Prostate gland (tissue), 2 donors: ENCODE measurements around the gene DAZAP1. TPM values are rescaled to one million over a fixed set of nuclear protein-coding genes. Genes with fewer than 3 reads are reported as not detected.

Source experiments
- DNase-seq: peaks from one replicate; pipeline ENCODE4 v3.0.0-alpha.2; 2019; ENCODE audit warnings: low spot score
- H3K27ac ChIP-seq, 2 donors: fragments of 200-600 bp; sonication (generic); 2 replicates each; pipeline ENCODE4 v1.5.1; 2017 to 2019
- H3K27me3 ChIP-seq: fragments of 200-600 bp; sonication (generic); replicated peaks from 2 replicates; pipeline ENCODE4 v1.5.1; 2019; ENCODE audit not compliant: insufficient read depth
- H3K36me3 ChIP-seq, 2 donors: fragments of 200-600 bp; sonication (generic); 1 replicate in 1 of 2; 2 replicates in 1 of 2; pipeline versions ENCODE4 v1.5.1 to v1.8.1; 2017 to 2019
- H3K4me1 ChIP-seq: fragments of 200-600 bp; sonication (generic); replicated peaks from 2 replicates; pipeline ENCODE4 v1.5.1; 2019
- H3K4me3 ChIP-seq, 2 donors: fragments of 200-600 bp; sonication (generic); 2 replicates each; pipeline ENCODE4 v1.5.1; 2017 to 2019
- H3K9me3 ChIP-seq: fragments of 200-600 bp; sonication (generic); 2 replicates; pipeline ENCODE4 v1.5.1; 2017
- POLR2A ChIP-seq: fragments of 450-650 bp; IDR thresholded peaks from one replicate; pipeline ENCODE4 v1.6.1; 2016; ENCODE audit warnings: antibody characterized with exemption, mild to moderate bottlenecking
- POLR2AphosphoS5 ChIP-seq: sonication (generic); formaldehyde crosslinking; IDR thresholded peaks from one replicate; pipeline ENCODE4 v1.6.1; 2017; ENCODE audit warnings: antibody characterized with exemption
- WGBS: methylation state at CpG from one replicate; pipeline ENCODE4 v1.1.5; 2018; 5-methylcytosine and 5-hydroxymethylcytosine counted together
- intact Hi-C: fragments of 100-400 bp; cut with DNase I; formaldehyde crosslinking; loops from one replicate; pipeline ENCODE4 v1.14.2; 2022
- total RNA-seq, 2 donors: library from RNA; depleted of rRNA; stranded (reverse); fragments of >200 nt; gene quantifications; one replicate each; pipeline ENCODE4 v1.1.0, GENCODE V29; 2016
- TF ChIP-seq, protein P1 (sequence below), 4 experiments: fragments of 200-600 bp in 2 of 4; fragments of 450-650 bp in 2 of 4; sonication (generic) in 2 of 4; IDR thresholded peaks; 1 replicate in 3 of 4; 2 replicates in 1 of 4; pipeline ENCODE4 v1.5.1; 2016 to 2019; ENCODE audit warnings: antibody characterized with exemption in 4 of 4, mild to moderate bottlenecking in 2 of 4, moderate library complexity in 2 of 4

DAZAP1 gene
- total RNA-seq, 2 donors from 2014 or later: 58.6 to 74.1 TPM

DNA sequence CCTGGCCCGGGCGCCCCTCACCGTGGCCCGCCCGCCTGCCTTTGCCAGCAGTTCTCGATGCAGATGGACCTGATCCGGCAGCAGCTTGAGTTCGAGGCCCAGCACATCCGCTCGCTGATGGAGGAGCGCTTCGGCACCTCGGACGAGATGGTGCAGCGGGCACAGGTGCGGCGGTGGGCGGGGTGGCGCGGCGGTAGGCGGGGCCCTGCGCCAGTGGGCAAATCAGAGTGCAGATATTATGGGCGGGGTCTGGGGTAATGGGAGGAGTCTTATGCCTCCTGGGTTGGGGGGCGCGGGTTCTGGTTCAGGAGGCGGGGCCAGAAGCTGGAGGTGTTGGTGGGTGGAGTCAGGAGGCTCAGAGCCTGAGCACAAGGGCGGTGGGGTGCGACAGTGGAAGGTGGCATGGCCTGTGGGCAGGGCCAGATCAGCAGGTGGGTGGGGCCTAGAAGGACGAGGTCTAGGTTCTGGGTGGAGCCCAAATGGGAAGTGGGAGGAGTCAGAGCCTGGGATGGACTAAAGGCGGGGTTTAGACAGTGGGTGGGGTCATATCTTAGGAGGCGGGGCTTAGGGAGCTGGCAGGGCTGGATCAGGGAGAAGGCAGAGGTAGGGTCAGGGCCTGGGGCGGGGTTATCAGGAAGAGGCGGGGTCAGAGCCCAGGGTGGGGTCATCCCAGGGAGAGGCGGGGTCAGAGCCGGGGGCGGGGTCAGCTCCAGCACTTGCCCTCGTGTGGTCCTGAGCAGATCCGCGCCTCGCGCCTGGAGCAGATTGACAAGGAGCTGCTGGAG lies 48.1 kb downstream of the DAZAP1 start:
- intact Hi-C loops: no loop called here
- no peak overlapping the region for H3K4me3 ChIP-seq
- peaks cover 4% of the 10 kb centered on the region for H3K4me1 ChIP-seq
- no peak for DNase-seq
- TF ChIP-seq POLR2AphosphoS5: no peak
- TF ChIP-seq, protein P1, sequence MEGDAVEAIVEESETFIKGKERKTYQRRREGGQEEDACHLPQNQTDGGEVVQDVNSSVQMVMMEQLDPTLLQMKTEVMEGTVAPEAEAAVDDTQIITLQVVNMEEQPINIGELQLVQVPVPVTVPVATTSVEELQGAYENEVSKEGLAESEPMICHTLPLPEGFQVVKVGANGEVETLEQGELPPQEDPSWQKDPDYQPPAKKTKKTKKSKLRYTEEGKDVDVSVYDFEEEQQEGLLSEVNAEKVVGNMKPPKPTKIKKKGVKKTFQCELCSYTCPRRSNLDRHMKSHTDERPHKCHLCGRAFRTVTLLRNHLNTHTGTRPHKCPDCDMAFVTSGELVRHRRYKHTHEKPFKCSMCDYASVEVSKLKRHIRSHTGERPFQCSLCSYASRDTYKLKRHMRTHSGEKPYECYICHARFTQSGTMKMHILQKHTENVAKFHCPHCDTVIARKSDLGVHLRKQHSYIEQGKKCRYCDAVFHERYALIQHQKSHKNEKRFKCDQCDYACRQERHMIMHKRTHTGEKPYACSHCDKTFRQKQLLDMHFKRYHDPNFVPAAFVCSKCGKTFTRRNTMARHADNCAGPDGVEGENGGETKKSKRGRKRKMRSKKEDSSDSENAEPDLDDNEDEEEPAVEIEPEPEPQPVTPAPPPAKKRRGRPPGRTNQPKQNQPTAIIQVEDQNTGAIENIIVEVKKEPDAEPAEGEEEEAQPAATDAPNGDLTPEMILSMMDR (IDR thresholded peaks at IDR 0.05): no peak
- TF ChIP-seq POLR2A: no peak
- H3K27ac ChIP-seq: no peak overlapping the region
- no peaks in the 10 kb centered on the region for H3K36me3 ChIP-seq
- 7% methylated on average over 40 of the region's 42 CpGs for WGBS
- H3K27me3 ChIP-seq: peaks cover 43% of the 10 kb centered on the region
- H3K9me3 ChIP-seq: no peaks in the 10 kb centered on the region

DNA sequence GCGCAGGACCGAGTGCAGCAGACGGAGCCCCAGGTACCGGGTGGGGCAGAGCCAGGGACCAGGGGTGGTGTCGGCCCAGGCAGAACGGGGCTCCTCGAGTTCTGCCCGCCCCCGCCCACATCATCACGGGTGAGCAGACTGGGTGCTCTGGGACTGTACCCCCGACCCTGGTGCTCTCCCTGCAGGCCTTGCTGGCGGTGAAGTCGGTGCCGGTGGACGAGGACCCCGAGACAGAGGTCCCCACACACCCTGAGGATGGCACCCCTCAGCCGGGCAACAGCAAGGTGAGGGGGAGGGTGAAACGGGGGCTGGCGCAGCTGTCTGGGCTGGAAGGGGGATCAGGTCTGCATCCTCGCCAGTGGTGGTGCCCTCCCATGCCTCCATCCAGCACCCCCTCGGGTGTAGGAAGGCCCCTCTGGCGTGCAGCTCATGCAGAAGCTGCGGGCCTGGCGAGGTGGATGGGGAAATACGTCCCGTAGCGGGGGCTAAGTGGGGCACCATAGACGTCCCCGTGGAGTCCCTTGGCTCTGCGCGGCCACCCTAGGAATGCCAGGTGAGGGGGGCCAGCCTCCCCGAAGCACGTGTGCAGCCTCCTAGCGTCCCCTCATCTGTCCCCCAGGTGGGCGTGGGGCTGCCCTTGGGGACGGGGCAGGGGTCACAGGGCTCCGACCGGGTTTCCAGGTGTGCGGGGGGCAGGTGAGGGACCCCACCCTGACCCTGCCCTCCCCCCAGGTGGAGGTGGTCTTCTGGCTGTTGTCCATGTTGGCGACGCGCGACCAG lies 48.9 kb downstream of the DAZAP1 start:
- Histone ChIP-seq H3K36me3 (no peaks in the 10 kb centered on the region), H3K4me3 (no peak overlapping the region), H3K4me1 (peaks cover 4% of the 10 kb centered on the region), H3K27me3 (peaks cover 37% of the 10 kb centered on the region), H3K9me3 (no peaks in the 10 kb centered on the region), H3K27ac (no peak overlapping the region)
- DNase-seq: no peak
- no peak for TF ChIP-seq POLR2A
- TF ChIP-seq POLR2AphosphoS5: no peak
- TF ChIP-seq, protein P1 (IDR thresholded peaks at IDR 0.05): no peak
- intact Hi-C loops: no loop called here
- WGBS: 34% methylated on average over 40 of the region's 43 CpGs

DNA sequence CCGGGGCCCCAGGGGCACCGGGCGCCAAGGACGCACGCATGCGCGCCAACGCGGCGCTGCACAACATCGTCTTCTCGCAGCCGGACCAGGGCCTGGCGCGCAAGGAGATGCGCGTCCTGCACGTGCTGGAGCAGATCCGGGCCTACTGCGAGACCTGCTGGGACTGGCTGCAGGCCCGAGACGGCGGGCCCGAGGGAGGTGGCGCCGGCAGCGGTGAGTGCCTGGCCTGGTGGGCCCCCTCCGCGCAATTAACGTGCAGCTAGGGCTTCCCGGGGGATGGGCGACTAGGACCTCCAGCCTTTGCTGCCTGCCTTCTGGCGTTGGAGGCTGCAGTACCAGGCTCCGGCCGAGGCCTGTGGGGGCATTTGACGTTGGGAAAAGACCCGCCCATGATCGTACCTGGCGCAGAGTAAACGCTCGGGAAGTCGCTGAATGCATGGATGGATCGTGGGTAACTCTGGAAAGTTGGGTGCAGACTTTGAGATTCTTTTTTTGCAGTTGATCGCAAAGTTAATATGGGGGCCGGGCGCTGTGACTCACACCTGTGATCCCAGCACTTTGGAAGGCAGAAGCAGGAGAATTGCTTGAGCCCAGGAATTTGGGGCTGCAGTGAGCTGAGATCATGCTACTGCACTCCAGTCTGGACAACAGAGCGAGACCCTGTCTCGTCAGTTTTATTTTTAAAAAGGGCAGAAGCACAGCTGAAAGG lies 49.8 kb downstream of the DAZAP1 start:
- H3K27ac ChIP-seq: no peak overlapping the region
- TF ChIP-seq POLR2AphosphoS5 (no peak), POLR2A (no peak)
- TF ChIP-seq, protein P1 (IDR thresholded peaks at IDR 0.05): no peak
- peaks cover 4% of the 10 kb centered on the region for H3K4me1 ChIP-seq
- WGBS: 11% methylated on average over 31 of the region's 48 CpGs
- no peaks in the 10 kb centered on the region for H3K36me3 ChIP-seq
- no peak overlapping the region for H3K4me3 ChIP-seq
- no peaks in the 10 kb centered on the region for H3K9me3 ChIP-seq
- no peak for DNase-seq
- peaks cover 29% of the 10 kb centered on the region for H3K27me3 ChIP-seq
- intact Hi-C loops: no loop called here

DNA sequence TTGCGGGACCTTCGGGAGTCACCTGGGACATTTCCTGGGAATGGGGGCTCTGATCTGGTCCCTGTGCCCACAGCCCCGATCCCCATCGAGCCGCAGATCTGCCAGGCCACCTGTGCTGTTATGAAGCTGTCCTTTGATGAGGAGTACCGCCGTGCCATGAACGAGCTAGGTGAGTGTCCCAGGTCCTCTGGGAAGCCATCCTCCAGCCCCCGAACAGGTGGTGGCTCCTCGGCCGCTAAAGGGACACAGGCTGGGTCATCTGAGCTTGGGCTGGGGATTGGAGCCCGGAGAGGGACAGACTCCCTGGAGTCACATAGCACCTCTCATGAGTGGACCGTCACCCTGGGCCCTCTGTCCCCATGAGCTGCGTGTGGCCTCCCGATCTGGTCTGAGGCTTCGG lies 50.5 kb downstream of the DAZAP1 start:
- no peak for DNase-seq
- H3K27ac ChIP-seq: no peak overlapping the region
- H3K4me3 ChIP-seq: no peak overlapping the region
- no peak for TF ChIP-seq POLR2AphosphoS5
- TF ChIP-seq, protein P1 (IDR thresholded peaks at IDR 0.05): no peak
- TF ChIP-seq POLR2A: no peak
- intact Hi-C loops: no loop called here
- H3K9me3 ChIP-seq: no peaks in the 10 kb centered on the region
- H3K4me1 ChIP-seq: peaks cover 4% of the 10 kb centered on the region
- 82% methylated on average over 16 of the region's 16 CpGs for WGBS
- H3K27me3 ChIP-seq: peaks cover 23% of the 10 kb centered on the region
- no peaks in the 10 kb centered on the region for H3K36me3 ChIP-seq
